Measurements from ENCODE around the gene ZFP92.
A peak's percentile ranks its signal among the peaks of the same experiment; 100 is the strongest.

Gene ZFP92

DNA sequence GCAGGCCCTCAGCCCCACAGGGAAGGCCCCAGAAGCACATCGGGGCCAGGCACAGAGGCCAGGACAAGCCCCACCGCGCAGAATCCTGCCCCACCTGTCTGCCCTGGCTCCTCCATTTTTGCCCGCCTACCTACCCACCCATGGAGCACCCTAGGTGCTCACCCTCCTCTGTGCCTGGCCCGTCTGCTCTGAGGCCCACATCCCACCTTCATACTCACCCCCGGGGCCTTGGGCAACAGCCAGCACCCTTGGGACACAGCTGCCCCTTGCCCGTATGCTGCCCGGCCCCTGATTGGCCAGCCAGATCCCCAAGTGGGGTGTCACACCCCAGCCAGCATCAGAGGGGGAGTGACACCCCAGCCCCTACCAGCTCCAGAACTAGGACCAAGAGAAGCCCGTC is 45.4 kb downstream of the ZFP92 start:
- no peak for DNase-seq (ENCODE audit: low spot score)

DNA sequence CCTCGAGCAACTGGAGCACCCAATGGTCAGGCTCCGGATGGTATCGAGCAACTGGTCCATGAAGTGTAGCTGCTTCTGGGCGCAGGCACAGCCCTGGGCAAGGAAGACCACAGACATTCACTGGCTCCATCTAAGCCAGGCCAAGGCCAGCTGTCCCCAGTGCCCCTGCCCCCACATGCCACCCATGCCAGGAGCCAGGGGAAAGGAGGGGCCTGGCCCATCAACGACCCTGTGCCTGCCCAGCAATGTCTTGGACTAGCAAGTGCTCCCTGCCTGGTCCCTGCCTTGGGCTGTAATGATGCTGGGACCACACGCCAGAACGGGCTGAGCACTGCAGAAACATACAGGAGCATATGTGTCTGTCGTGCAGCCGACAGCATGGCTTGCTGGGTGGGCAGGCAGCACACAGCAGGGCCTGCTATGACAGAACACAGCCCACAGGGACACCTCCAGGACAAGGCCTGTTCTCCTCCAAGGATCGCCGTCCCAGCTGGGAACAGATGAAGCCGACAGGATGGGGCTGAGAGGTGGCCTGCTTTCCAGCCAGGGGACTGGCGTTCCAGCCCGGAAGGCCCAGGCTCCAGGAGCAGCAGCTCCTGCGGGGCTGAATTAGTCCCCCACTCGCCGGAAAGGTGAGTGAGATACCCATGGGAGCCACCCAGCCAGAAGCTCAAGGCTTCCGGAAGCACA is 46.0 kb downstream of the ZFP92 start:
- no peak for DNase-seq (ENCODE audit: low spot score)

DNA sequence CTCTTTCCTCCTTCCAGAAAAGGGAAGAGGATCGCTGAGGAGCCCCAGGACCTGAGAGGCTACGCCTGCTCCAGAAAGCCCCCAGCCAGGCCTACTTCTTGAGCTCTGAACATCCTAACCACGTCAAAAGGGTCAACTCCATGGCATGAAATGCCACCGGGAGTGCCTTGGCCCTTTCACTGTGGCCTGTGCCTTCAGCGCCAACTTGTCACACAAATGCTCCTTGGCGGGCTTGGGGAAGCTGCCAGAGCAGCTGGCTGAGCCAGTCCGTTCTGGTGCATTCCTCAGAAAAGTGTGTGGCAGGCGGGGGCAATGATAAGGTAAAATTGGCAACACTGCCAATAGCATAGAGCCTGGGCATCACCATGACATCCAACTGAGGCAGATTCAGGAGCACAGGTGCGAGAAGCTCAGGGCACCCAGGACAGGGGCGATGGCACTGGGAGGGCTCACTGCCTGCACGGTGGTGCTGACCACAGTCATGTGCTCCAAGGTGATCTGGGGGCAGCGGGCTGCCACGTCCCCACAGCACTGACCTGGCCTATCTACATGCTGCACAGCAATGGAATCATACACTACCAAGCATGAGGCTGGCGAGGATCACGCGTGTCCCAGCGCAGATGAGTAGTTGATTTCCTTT is 46.7 kb downstream of the ZFP92 start:
- DNase-seq (ENCODE audit: low spot score), result no peak

DNA sequence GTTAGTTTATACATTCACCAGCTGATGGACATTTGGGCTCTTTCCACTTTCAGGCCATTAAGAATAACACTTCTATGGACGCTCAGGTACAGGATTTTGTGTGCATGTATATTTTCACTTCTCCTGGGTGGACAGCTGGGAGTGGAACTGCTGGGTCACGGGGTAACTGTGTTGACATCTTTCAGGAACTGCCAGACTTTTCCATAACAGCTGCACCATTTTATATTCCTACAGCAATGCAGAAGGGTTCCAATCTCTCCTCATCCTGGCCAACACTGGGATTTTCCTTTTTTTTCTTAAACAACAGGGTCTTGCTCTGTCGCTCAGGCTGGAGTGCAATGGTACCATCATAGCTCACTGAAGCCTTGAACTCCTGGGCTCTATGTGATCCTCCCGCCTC is 47.2 kb downstream of the ZFP92 start:
- no peak for DNase-seq (ENCODE audit: low spot score)

DNA sequence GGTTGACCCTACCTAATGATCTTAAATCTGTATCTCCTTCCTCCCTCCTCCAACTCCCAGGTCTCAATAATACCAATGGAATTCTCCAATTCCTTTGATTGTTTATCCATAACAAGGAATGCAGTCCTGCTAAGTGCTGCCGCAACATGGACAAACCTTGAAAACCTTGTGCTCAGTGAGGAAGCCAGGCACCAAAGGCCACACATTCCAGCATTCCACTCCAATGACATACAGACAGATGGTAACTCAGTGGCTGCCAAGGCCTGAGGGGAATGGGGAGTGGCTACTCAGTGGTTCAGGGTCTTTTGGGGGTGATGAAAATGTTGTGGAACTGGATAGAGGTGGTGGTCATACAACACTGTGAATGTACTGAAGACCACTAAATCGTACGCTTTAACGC is 48.7 kb downstream of the ZFP92 start:
- DNase-seq (ENCODE audit: low spot score), result no peak

DNA sequence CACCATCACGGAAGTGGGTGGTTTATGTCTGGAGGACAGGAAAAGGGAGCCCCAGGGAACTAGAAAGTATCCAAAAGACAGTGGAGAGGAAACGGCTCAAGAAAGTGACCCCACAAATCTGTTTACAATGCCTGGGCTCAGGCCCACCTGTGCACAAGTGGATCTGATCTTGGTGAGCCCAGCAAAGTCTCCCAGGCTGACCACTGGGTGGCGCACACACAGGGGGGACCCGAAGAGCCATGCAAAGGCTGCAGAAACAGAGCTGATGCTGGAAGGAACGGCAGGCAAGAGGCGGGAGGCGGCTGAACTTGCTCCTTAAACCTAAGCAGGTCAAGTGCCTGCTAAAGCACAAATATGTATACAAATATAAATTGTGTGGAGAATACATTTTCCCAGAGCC is 49.6 kb downstream of the ZFP92 start:
- DNase-seq (ENCODE audit: low spot score), result peak; percentile 21
